Endometrium (tissue), 2 donors: ENCODE measurements around the gene TOP2B.

ENCODE experiments used
- FAIRE-seq: peaks from 2 replicates; lab custom pipeline; 2012; peaks lifted over from hg19 to GRCh38; lab: Jason Lieb, UNC
- donor health status: control.
- donor health status: control.

Gene TOP2B

GRCh38 chr3:25674670-25675069 is 10.0 kb upstream of the TOP2B start:
- FAIRE-seq, result no peak

GRCh38 chr3:25673738-25674298 is 9.1 kb upstream of the TOP2B start:
- FAIRE-seq, result no peak

- FAIRE-seq, result no peak
Measured at GRCh38 chr3:25665315-25666280, 891 bp upstream of the TOP2B start.

GRCh38 chr3:25663869-25664811 is 567 bp downstream of the TOP2B start:
- FAIRE-seq, result no peak

GRCh38 chr3:25663347-25663868 is 1.3 kb downstream of the TOP2B start:
- no peak for FAIRE-seq

- no peak for FAIRE-seq
Measured at GRCh38 chr3:25662736-25663320, 1.9 kb downstream of the TOP2B start.

- FAIRE-seq, result no peak
Measured at GRCh38 chr3:25661694-25662437, 2.8 kb downstream of the TOP2B start.

GRCh38 chr3:25658836-25659235 is 5.9 kb downstream of the TOP2B start:
- no peak for FAIRE-seq

GRCh38 chr3:25657293-25657692 is 7.4 kb downstream of the TOP2B start:
- FAIRE-seq, result no peak

GRCh38 chr3:25655659-25656058 is 9.0 kb downstream of the TOP2B start:
- FAIRE-seq, result peak; percentile 29

- FAIRE-seq, result no peak
Measured at GRCh38 chr3:25654576-25654975, 10.1 kb downstream of the TOP2B start.

- FAIRE-seq, result no peak
Measured at GRCh38 chr3:25653322-25653721, 11.4 kb downstream of the TOP2B start.

GRCh38 chr3:25652921-25653320 is 11.8 kb downstream of the TOP2B start:
- FAIRE-seq, result peak; percentile 81

GRCh38 chr3:25648925-25649830 is 15.5 kb downstream of the TOP2B start:
- FAIRE-seq, result no peak

- FAIRE-seq, result peak; percentile 79
Measured at GRCh38 chr3:25648107-25648535, 16.6 kb downstream of the TOP2B start.

GRCh38 chr3:25635038-25635437 is 29.7 kb downstream of the TOP2B start:
- FAIRE-seq, result peak; percentile 15

GRCh38 chr3:25633919-25634318 is 30.8 kb downstream of the TOP2B start:
- FAIRE-seq, result no peak

GRCh38 chr3:25631989-25632388 is 32.7 kb downstream of the TOP2B start:
- peak; percentile 54 for FAIRE-seq

GRCh38 chr3:25621087-25621486 is 43.6 kb downstream of the TOP2B start:
- FAIRE-seq, result no peak

GRCh38 chr3:25620493-25620892 is 44.2 kb downstream of the TOP2B start:
- FAIRE-seq, result no peak
